ENCODE measurements around the gene MDGA2. TPM values are rescaled to one million over a fixed set of nuclear protein-coding genes. Genes with fewer than 3 reads are reported as not detected.

The MDGA2 gene
- total RNA-seq: not detected

DNA sequence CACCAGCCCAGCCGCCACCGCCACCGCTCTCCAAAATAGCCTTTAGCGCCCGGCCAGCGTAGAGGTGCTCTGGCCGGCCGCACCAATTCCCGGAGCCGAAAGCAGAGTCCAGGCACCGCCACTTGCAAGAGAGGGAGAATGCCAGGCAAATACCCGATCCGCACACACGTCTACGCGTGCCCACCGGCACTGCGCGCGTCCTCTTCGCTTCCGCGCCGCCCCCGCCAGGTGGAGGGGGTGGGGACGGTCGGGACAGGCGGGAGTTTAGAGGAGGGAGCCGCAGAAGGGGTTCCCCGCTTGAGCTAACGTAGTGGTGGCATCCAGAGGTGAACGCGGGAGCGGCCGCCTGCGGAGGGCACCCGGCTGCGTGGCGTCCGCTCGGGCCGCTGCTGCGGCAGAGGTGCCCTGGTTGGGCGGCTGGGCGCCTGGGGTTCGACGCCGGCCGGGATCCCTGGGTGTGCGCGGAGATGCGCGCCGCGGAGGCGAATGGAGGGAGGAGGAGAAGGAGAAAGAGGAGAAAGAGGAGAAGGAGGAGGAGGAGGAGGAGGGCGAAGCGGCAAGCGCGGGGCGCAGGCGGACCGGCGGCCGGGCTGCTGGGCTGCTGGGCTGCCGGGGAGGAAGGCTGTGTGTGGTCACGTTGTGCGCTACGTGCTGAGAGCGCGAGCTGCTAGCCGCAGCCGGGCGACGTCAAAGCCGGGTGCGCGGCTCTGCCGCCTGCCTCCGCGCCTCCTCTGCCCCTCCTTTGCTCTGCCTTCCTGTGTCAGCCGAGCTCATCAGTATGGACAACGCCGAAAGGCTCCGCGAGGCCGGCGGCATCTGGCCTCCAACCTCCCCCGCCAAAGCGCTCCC, at the start of gene MDGA2:
Gene MDGA2 (minus strand): TSS at position 140 of the 849 bp plus-strand sequence.
- DNase-seq: no peak
- peaks cover 11% of the 10 kb centered on the region for H3K27me3 ChIP-seq
- H3K4me3 ChIP-seq: no peak within 1 kb of the TSS
- H3K36me3 ChIP-seq: no peaks in the 10 kb centered on the region
- H3K9me3 ChIP-seq: no peaks in the 10 kb centered on the region
- no peak within 1 kb of the TSS for H3K9ac ChIP-seq (ENCODE audit: low read depth in 2 of 2, low read length in 2 of 2)
- TF ChIP-seq, protein P1, sequence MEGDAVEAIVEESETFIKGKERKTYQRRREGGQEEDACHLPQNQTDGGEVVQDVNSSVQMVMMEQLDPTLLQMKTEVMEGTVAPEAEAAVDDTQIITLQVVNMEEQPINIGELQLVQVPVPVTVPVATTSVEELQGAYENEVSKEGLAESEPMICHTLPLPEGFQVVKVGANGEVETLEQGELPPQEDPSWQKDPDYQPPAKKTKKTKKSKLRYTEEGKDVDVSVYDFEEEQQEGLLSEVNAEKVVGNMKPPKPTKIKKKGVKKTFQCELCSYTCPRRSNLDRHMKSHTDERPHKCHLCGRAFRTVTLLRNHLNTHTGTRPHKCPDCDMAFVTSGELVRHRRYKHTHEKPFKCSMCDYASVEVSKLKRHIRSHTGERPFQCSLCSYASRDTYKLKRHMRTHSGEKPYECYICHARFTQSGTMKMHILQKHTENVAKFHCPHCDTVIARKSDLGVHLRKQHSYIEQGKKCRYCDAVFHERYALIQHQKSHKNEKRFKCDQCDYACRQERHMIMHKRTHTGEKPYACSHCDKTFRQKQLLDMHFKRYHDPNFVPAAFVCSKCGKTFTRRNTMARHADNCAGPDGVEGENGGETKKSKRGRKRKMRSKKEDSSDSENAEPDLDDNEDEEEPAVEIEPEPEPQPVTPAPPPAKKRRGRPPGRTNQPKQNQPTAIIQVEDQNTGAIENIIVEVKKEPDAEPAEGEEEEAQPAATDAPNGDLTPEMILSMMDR (IDR thresholded peaks at IDR 0.05): no peak
- H3K27ac ChIP-seq: no peak within 1 kb of the TSS
- intact Hi-C loops (cut with DNase I): no loop called here
- no peaks in the 10 kb centered on the region for H3K4me1 ChIP-seq

GRCh38 chr14:47722929-47723693, 47.7 kb upstream of the MDGA2 start:
- no peak for DNase-seq
- Histone ChIP-seq H3K4me1 (no peaks in the 10 kb centered on the region), H3K4me3 (no peak overlapping the region), H3K36me3 (no peaks in the 10 kb centered on the region), H3K27ac (no peak overlapping the region), H3K9ac (ENCODE audit: low read depth in 2 of 2, low read length in 2 of 2) (no peak overlapping the region), H3K27me3 (no peaks in the 10 kb centered on the region), H3K9me3 (no peaks in the 10 kb centered on the region)
- intact Hi-C loops (cut with DNase I): no loop called here
- TF ChIP-seq, protein P1 (IDR thresholded peaks at IDR 0.05): no peak

GRCh38 chr14:47720281-47720680, 44.9 kb upstream of the MDGA2 start:
- Histone ChIP-seq H3K9me3 (no peaks in the 10 kb centered on the region), H3K9ac (ENCODE audit: low read depth in 2 of 2, low read length in 2 of 2) (no peak overlapping the region), H3K36me3 (no peaks in the 10 kb centered on the region), H3K27me3 (no peaks in the 10 kb centered on the region), H3K4me1 (no peaks in the 10 kb centered on the region), H3K4me3 (no peak overlapping the region), H3K27ac (no peak overlapping the region)
- intact Hi-C loops (cut with DNase I): no loop called here
- no peak for DNase-seq
- TF ChIP-seq, protein P1 (IDR thresholded peaks at IDR 0.05): no peak

DNA sequence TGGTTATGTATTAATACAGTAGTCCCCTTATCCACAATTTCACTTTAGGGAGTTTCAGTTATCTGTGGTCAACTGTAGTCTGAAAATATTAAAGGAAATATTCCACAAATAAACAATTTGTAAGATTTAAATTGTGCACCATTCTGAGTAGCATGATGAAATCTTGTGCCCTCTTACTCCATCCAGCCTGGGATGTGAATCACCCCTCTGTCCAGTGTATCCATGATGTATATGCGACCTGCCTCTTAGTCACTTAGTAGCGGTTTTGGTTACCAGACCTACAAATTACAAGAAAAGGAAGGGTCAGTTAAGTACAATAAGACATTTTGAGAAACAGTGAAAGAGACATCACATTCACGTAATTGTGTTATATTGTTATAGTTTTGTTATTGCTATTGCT, 39.9 kb upstream of the MDGA2 start:
- DNase-seq: no peak

DNA sequence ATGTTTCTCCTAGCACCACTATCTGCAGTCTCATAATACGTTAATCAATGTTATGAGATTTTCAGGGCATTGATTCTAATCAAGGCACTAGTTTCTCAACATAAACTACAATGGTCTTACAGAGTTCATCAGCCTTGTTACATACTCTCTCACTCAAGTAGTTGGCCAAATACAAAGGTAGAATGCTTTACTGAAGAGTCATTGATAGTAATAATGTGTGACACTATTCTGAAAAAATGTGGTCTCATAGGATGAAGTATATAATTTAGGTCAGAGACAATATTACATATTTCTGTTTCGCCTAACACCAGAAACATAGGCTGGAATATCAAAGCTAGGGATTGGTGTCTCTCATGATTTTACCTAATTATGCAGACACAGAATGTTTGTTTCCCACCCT, 35.2 kb upstream of the MDGA2 start:
- no peak overlapping the region for H3K27ac ChIP-seq
- H3K27me3 ChIP-seq: no peaks in the 10 kb centered on the region
- H3K9ac ChIP-seq (ENCODE audit: low read depth in 2 of 2, low read length in 2 of 2): no peak overlapping the region
- intact Hi-C loops (cut with DNase I): no loop called here
- TF ChIP-seq, protein P1 (IDR thresholded peaks at IDR 0.05): no peak
- no peaks in the 10 kb centered on the region for H3K9me3 ChIP-seq
- no peak for DNase-seq
- no peaks in the 10 kb centered on the region for H3K4me1 ChIP-seq
- H3K36me3 ChIP-seq: no peaks in the 10 kb centered on the region
- no peak overlapping the region for H3K4me3 ChIP-seq

More for the DNA sequence above, 39.9 kb upstream of the MDGA2 start:
- TF ChIP-seq, protein P1 (IDR thresholded peaks at IDR 0.05): no peak
- H3K9me3 ChIP-seq: no peaks in the 10 kb centered on the region
- H3K4me1 ChIP-seq: no peaks in the 10 kb centered on the region
- no peaks in the 10 kb centered on the region for H3K36me3 ChIP-seq
- no peaks in the 10 kb centered on the region for H3K27me3 ChIP-seq
- no peak overlapping the region for H3K9ac ChIP-seq (ENCODE audit: low read depth in 2 of 2, low read length in 2 of 2)
- H3K27ac ChIP-seq: no peak overlapping the region
- H3K4me3 ChIP-seq: no peak overlapping the region
- intact Hi-C loops (cut with DNase I): no loop called here
